ENCODE measurements around the gene SALL3. TPM values are rescaled to one million over a fixed set of nuclear protein-coding genes. Genes with fewer than 3 reads are reported as not detected.

The SALL3 gene
- total RNA-seq, 1 donor from 2014 or later, result 7.7 TPM

GRCh38 chr18:78984941-78985784 is 5.5 kb downstream of the SALL3 start:
- H3K4me1 ChIP-seq (ENCODE audit: insufficient read depth, low read length), result peaks cover 11% of the 10 kb centered on the region
- H3K4me3 ChIP-seq (ENCODE audit: insufficient read depth, low read depth, low read length), result peak overlapping the region; percentile 56
- H3K9me3 ChIP-seq (ENCODE audit: insufficient read depth, low read depth, low read length), result no peaks in the 10 kb centered on the region
- peaks cover 36% of the 10 kb centered on the region for H3K27me3 ChIP-seq (ENCODE audit: insufficient read depth, low read length)
- Mint-ChIP-seq H3K9me3 (ENCODE audit: unreplicated experiment) (no peaks in the 10 kb centered on the region), H3K4me1 (ENCODE audit: low read depth, unreplicated experiment) (peaks cover 11% of the 10 kb centered on the region), H3K4me3 (ENCODE audit: unreplicated experiment) (peak overlapping the region; percentile 75), H3K36me3 (ENCODE audit: low read depth, unreplicated experiment) (no peaks in the 10 kb centered on the region), H3K27ac (ENCODE audit: unreplicated experiment) (peak overlapping the region; percentile 67), H3K27me3 (ENCODE audit: low read depth, unreplicated experiment) (peaks cover 4% of the 10 kb centered on the region)
- H3K27ac ChIP-seq (ENCODE audit: low read depth, low read length), result no peak overlapping the region
- no peaks in the 10 kb centered on the region for H3K36me3 ChIP-seq (ENCODE audit: insufficient read depth, low read length)
- H3K79me2 ChIP-seq (ENCODE audit: insufficient read depth, low read length), result peaks cover 50% of the 10 kb centered on the region
- TF ChIP-seq, protein P1, sequence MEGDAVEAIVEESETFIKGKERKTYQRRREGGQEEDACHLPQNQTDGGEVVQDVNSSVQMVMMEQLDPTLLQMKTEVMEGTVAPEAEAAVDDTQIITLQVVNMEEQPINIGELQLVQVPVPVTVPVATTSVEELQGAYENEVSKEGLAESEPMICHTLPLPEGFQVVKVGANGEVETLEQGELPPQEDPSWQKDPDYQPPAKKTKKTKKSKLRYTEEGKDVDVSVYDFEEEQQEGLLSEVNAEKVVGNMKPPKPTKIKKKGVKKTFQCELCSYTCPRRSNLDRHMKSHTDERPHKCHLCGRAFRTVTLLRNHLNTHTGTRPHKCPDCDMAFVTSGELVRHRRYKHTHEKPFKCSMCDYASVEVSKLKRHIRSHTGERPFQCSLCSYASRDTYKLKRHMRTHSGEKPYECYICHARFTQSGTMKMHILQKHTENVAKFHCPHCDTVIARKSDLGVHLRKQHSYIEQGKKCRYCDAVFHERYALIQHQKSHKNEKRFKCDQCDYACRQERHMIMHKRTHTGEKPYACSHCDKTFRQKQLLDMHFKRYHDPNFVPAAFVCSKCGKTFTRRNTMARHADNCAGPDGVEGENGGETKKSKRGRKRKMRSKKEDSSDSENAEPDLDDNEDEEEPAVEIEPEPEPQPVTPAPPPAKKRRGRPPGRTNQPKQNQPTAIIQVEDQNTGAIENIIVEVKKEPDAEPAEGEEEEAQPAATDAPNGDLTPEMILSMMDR (IDR thresholded peaks at IDR 0.05; ENCODE audit: insufficient read depth, low read depth, low read length), result no peak
- TF ChIP-seq EZH2 (IDR thresholded peaks at IDR 0.05; ENCODE audit: insufficient read depth, low read length), result no peak
- peak overlapping the region; percentile 28 for H3K9ac ChIP-seq (ENCODE audit: low read length)
- no peak for FAIRE-seq
- peak overlapping the region; percentile 84 for H3K4me2 ChIP-seq (ENCODE audit: low read length)
- H2AFZ ChIP-seq (ENCODE audit: low read depth, low read length), result peak overlapping the region; percentile 29
- no peak for DNase-seq (ENCODE audit: low read depth)
- peaks cover 5% of the 10 kb centered on the region for H4K20me1 ChIP-seq (ENCODE audit: insufficient read depth, low read length)

DNA sequence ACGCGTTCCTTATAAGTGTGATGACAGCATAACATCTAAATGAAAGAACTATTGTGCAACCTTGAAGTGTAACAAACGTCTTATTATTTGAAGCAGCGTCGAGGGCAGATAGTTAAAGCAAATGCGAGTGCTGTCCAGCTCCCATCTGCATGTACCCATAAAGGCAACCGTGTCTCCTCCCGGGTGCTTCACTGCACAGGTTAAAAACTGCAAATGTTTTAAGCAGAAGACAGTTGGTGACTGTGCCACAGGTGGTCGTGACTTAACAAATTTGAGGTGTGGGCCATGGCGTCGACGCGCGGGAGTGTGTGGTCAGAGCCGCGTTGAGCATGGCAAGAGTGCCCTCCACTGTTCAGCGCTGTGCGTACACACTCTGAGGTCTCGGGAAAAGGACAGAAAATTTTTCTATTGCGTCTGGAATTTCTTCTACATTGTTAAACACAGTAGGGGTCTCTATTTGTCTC is 6.4 kb downstream of the SALL3 start:
- peak overlapping the region; percentile 81 for H3K27ac Mint-ChIP-seq (ENCODE audit: unreplicated experiment)
- H2AFZ ChIP-seq (ENCODE audit: low read depth, low read length), result no peak overlapping the region

More for the DNA sequence above, 6.4 kb downstream of the SALL3 start:
- H3K4me3 ChIP-seq (ENCODE audit: insufficient read depth, low read depth, low read length), result peak overlapping the region; percentile 56
- FAIRE-seq (no peak), DNase-seq (ENCODE audit: low read depth) (peak; percentile 66)
- Mint-ChIP-seq H3K36me3 (ENCODE audit: low read depth, unreplicated experiment) (no peaks in the 10 kb centered on the region), H3K27me3 (ENCODE audit: low read depth, unreplicated experiment) (peaks cover 4% of the 10 kb centered on the region), H3K9me3 (ENCODE audit: unreplicated experiment) (no peaks in the 10 kb centered on the region), H3K4me3 (ENCODE audit: unreplicated experiment) (peak overlapping the region; percentile 75), H3K4me1 (ENCODE audit: low read depth, unreplicated experiment) (peaks cover 11% of the 10 kb centered on the region)
- H3K4me1 ChIP-seq (ENCODE audit: insufficient read depth, low read length), result peaks cover 11% of the 10 kb centered on the region
- H4K20me1 ChIP-seq (ENCODE audit: insufficient read depth, low read length), result peaks cover 5% of the 10 kb centered on the region
- no peak overlapping the region for H3K9ac ChIP-seq (ENCODE audit: low read length)
- H3K79me2 ChIP-seq (ENCODE audit: insufficient read depth, low read length), result peaks cover 48% of the 10 kb centered on the region
- TF ChIP-seq EZH2 (IDR thresholded peaks at IDR 0.05; ENCODE audit: insufficient read depth, low read length), result no peak
- TF ChIP-seq, protein P1 (IDR thresholded peaks at IDR 0.05; ENCODE audit: insufficient read depth, low read depth, low read length), result peak; percentile 71
- H3K27ac ChIP-seq (ENCODE audit: low read depth, low read length), result no peak overlapping the region
- H3K4me2 ChIP-seq (ENCODE audit: low read length), result peak overlapping the region; percentile 84
- H3K27me3 ChIP-seq (ENCODE audit: insufficient read depth, low read length), result peaks cover 36% of the 10 kb centered on the region
- H3K36me3 ChIP-seq (ENCODE audit: insufficient read depth, low read length), result no peaks in the 10 kb centered on the region
- no peaks in the 10 kb centered on the region for H3K9me3 ChIP-seq (ENCODE audit: insufficient read depth, low read depth, low read length)

All from astrocyte (in vitro differentiated cells and primary cell).